MV-4-11 (cell line): Measurements from ENCODE around the gene SH3TC1.

Experiments used
- DNase-seq: peaks from one replicate; lab custom pipeline; 2025; lab: John Stamatoyannopoulos, UW

The SH3TC1 gene

DNA sequence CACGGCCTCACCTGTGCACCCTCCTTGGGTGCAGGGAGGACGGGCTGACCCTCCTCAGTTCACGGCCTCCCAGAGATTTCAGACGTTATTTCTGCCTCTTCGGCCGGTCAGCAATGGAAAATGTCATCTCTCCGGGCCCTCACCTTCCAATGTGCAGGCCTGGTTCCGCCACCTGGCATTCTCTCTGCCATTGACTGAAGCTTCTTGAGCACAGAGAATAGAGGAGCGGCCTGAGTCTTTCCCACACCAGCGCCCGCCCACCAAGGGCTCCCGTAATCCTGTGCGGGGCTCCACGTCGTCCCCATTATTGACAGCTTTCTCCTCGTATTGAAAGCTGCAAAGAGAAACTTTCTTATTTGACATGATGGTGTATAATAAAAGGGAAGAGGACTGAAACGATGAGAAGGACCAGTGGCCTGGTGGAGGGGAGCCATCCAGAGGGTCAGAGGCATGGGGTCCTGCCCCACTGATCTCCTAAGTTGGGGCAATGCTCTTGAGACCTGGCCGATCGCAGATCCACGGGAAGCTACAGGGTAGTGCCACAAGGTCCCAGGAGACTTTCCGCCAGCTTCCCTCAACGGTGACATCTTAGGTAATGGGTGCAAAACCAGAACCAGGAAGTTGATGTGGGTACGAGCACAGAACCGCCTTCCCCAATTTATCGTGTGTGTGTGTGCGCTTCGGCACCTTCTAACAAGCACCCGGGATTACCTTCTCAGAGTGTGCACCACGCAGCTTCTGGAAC is 91.0 kb downstream of the SH3TC1 start:
- no peak for DNase-seq

- DNase-seq, result no peak
Measured at GRCh38 chr4:8290701-8290970, 91.5 kb downstream of the SH3TC1 start.
